SK-N-SH treated with all-trans-retinoic acid at 6 μM for 48 hours (cell line): ENCODE data around the gene CTNNA3.

Experiments used
- PATZ1 ChIP-seq: fragments of 250-450 bp; sonication (Bioruptor Pico); IDR thresholded peaks from 2 replicates; pipeline ENCODE4 v1.8.0; 2020; ENCODE audit warnings: mild to moderate bottlenecking, moderate library complexity, borderline replicate concordance
- TCF4 ChIP-seq: fragments of 250-450 bp; sonication (Bioruptor Pico); IDR thresholded peaks from 2 replicates; pipeline ENCODE4 v1.8.0; 2021; ENCODE audit warnings: mild to moderate bottlenecking, moderate library complexity, borderline replicate concordance
- ZFP3 ChIP-seq: fragments of 250-450 bp; sonication (Bioruptor Pico); IDR thresholded peaks from 2 replicates; pipeline ENCODE4 v1.5.0; 2020; ENCODE audit warnings: mild to moderate bottlenecking, moderate library complexity
- ZNF8 ChIP-seq: fragments of 450-650 bp; formaldehyde crosslinking; IDR thresholded peaks from 2 replicates; pipeline ENCODE4 v1.5.0; 2020; ENCODE audit warnings: mild to moderate bottlenecking, moderate library complexity

- TF ChIP-seq PATZ1 (no peak), TCF4 (CRISPR knock-in tag) (no peak), ZNF8 (no peak), ZFP3 (CRISPR knock-in tag) (no peak)
Observed at GRCh38 chr10:66362522-66362921, 1333.5 kb downstream of the CTNNA3 start.
